ENCODE results near the gene FEZF2. TPM values are rescaled to one million over a fixed set of nuclear protein-coding genes. Genes with fewer than 3 reads are reported as not detected.

The FEZF2 gene
- total RNA-seq: not detected
- long read RNA-seq, donor 1: 0 reads
- long read RNA-seq, donor 2: 0 reads

GRCh38 chr3:62373215-62373614, at the start of gene FEZF2:
Gene FEZF2, minus strand, starts transcription at chr3:62373550. Its CDS starts 682 bp downstream, at chr3:62372868.
- no peak for DNase-seq (ENCODE audit: low spot score)
- intact Hi-C loops (cut with DNase I): no loop called here

DNA sequence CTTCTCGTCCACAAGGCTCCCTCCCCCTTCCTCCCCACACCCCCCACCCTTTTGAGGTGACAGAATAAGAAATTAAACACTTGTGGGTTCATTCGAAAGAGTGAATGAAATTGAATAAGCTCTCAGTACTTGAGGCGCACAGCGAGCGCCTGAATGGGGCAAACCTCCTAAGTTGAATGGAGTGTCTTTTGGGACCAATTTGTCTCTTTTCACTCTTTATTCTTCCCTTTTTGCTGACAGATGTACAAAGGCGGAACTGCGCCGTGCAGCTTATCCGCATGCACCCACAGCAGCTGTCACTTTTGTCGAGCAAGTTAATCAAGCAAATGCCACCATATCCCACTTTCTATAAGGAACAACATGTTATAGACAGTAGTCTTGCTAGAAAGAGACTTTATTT, 47.9 kb upstream of the FEZF2 start:
- intact Hi-C loops (cut with DNase I): loop anchor here in 1 of 2 donors (5.0 kb wide), 1 partner anchor 809 kb away; no protein-coding TSS in a partner anchor
- no peak for DNase-seq (ENCODE audit: low spot score)

DNA sequence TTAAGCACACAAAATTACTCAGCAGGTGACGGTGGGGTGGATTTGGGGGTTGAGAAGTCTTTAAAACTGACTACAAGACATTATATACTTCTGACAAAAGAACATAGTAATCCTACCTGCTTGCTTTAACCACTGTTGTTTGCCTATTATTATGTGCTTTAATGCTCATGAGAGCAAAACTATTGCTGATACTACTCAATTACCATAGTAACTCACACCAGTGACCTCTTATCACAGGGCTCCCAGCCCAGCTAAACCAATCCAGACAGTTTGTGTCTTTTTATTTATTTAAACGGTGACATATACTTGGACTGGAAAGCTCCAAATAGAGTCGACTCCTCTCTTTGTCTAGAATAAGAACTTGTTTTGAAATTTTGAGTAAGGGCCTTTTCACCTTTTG, 42.8 kb upstream of the FEZF2 start:
- DNase-seq (ENCODE audit: low spot score): no peak
- intact Hi-C loops (cut with DNase I): no loop called here

DNA sequence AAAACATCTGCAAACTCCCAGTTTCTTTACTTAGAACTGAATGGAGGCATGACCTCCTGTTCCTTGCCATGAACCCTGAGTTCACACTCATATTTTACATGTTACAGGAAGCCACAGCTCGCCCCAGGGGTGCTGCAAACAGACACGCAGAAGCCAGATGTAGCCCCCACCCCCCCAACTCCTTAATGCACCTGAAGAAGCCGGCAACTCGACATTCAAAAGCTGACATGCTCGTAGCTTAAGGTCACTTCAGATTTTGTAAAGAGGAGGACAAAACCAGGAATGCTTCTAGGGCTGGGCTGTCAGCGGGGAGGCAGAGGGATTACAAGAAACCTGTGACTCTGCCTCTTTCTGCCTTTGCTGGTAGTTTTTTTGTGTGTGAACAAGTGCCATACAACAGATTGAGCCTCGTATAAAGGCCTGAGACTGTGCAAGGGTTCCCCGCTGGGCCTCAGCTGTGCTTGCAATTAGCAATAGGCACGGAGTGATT, 42.0 kb upstream of the FEZF2 start:
- no peak for DNase-seq (ENCODE audit: low spot score)
- intact Hi-C loops (cut with DNase I): no loop called here

DNA sequence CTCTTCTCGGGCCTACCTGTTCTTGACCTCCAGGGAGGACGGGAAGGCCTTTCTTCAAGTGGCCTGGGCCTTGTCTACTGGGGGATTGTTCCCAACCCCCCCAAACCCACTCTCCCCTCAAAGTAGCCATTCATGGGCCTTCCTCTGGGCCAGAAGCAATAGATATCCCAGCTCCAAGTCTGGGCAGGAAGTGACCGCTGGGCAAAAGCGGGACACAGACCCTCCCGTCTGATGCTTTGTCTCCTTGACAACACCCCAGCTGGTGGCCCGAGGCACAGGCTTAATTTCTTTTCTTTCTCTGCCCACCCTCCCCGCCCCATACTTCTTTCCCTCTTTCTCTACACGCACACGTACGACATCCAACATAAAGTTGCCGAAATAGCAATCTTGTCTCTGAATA, 41.4 kb upstream of the FEZF2 start:
- intact Hi-C loops (cut with DNase I): no loop called here

GRCh38 chr3:62413687-62414086, 40.3 kb upstream of the FEZF2 start:
- DNase-seq (ENCODE audit: low spot score): no peak
- intact Hi-C loops (cut with DNase I): no loop called here

More for the DNA sequence above, 41.4 kb upstream of the FEZF2 start:
- no peak for DNase-seq (ENCODE audit: low spot score)

- no peak for DNase-seq (ENCODE audit: low spot score)
- intact Hi-C loops (cut with DNase I): no loop called here
Measured at GRCh38 chr3:62406945-62407344, 33.6 kb upstream of the FEZF2 start.

- intact Hi-C loops (cut with DNase I): no loop called here
- no peak for DNase-seq (ENCODE audit: low spot score)
Measured at GRCh38 chr3:62405566-62405965, 32.2 kb upstream of the FEZF2 start.

DNA sequence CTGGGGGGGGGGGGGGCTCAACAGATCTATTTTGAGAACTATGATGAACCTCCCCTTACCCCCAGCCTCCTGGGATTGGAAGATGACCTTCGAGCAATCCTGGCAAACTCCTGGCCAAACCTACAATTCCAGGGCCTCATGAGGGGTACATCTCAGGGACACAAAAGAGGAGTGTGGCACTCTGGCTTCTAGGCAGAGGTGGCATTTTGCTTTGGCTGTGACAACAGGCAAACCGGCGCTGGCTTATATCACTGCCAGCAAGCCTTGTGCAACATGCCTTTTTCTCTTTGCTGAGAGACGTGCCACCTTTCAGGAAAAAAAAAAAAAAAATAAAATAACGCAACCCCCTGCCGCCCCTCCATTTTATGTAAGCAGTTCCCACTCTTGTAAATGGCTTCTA, 31.8 kb upstream of the FEZF2 start:
- intact Hi-C loops (cut with DNase I): no loop called here
- no peak for DNase-seq (ENCODE audit: low spot score)

DNA sequence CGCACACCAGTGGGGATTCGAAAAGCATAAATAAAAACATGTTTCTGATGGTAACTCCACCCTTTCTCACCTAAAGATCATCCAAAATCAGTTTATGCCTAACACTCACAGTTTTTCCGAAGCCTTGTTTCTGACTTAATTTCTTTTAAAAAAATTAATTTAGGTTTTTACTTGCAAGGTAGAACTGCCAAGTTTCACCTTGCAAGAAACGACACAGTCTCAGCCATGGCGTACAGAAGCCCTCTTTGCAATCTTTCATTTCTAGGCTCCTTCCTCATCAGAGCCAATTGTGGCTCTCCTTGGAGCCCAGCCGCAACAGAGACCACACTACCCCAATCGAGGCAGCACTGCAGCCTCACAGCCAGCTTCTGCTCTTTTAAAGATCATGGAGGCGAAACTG, 31.0 kb upstream of the FEZF2 start:
- intact Hi-C loops (cut with DNase I): no loop called here
- no peak for DNase-seq (ENCODE audit: low spot score)

GRCh38 chr3:62403765-62404164, 30.4 kb upstream of the FEZF2 start:
- intact Hi-C loops (cut with DNase I): no loop called here
- DNase-seq (ENCODE audit: low spot score): no peak

DNA sequence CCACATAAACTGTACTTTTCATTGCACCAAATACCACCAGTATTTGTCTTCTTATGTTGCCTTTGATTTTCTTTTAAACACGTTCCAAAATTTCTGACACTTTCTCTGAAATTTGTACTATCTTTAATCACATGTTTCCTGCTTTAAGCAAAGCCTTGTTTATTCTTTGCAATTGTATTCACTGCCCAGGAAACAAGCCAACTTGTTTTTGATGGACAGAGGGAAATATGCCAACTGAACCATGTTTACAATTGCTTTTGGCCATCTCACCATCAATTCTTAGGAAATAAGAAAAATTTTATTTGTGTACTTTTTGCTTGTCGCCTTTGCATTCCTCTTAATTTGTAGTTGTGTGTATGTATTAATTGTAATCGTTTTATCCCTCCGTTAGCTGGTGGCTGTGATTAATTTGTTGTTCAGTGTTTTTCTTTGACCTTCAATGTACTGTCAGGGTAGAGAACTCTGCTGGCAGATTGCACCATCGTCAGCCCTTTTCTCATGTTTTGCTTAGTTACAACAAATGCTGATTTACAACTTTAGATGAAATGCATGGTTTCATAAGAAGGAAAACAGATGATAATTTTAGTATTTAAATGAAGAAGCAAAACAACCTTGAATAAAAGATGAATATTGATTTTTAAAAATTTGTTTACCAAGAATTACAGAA, 19.4 kb upstream of the FEZF2 start:
- intact Hi-C loops (cut with DNase I): no loop called here
- DNase-seq (ENCODE audit: low spot score): no peak

GRCh38 chr3:62387251-62387650, 13.9 kb upstream of the FEZF2 start:
- DNase-seq (ENCODE audit: low spot score): no peak
- intact Hi-C loops (cut with DNase I): no loop called here

DNA sequence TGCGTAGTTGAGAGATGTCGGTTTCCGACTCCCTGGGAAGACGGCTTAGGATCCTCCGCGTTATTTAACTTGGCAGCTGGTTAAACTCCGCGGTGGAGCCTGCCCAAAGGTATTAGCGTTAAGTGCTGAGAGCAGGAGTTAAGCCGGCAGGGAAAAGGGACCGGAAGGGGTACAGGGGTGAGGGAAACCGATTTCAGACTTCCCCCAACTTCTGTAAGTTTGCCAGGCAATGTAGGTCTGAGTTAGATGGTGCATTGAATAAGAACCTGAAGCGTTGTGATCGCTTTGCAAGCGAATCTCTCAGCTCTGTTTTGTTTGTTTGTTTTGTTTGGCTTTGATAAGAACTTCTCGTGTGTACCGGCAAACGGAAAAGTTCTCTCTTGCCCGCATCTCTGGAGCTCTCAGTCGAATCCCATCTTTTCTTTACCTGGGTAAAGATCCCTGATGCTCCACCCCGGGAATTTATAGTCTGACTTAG, 6.0 kb upstream of the FEZF2 start:
- intact Hi-C loops (cut with DNase I): no loop called here
- no peak for DNase-seq (ENCODE audit: low spot score)

DNA sequence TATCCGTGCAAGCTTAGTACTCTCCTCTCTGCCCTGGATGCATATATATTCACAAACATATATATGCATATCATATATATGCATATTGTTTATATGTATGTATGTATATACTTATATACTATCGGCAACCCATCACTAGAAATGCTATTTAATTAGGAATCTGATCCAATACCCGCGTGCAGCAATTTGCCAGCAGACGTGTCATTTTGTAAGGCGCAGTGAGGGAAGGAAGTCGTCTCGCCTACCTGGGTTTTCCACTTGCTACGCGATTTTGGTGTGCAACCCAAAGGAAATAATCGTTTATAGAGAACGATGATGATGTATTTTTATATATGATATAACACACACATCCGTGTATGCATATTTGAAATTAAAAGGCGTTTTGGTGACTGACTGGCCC, 5.6 kb upstream of the FEZF2 start:
- DNase-seq (ENCODE audit: low spot score): no peak
- intact Hi-C loops (cut with DNase I): no loop called here

- no peak for DNase-seq (ENCODE audit: low spot score)
- intact Hi-C loops (cut with DNase I): no loop called here
Measured at GRCh38 chr3:62378311-62378789, 5.0 kb upstream of the FEZF2 start.

DNA sequence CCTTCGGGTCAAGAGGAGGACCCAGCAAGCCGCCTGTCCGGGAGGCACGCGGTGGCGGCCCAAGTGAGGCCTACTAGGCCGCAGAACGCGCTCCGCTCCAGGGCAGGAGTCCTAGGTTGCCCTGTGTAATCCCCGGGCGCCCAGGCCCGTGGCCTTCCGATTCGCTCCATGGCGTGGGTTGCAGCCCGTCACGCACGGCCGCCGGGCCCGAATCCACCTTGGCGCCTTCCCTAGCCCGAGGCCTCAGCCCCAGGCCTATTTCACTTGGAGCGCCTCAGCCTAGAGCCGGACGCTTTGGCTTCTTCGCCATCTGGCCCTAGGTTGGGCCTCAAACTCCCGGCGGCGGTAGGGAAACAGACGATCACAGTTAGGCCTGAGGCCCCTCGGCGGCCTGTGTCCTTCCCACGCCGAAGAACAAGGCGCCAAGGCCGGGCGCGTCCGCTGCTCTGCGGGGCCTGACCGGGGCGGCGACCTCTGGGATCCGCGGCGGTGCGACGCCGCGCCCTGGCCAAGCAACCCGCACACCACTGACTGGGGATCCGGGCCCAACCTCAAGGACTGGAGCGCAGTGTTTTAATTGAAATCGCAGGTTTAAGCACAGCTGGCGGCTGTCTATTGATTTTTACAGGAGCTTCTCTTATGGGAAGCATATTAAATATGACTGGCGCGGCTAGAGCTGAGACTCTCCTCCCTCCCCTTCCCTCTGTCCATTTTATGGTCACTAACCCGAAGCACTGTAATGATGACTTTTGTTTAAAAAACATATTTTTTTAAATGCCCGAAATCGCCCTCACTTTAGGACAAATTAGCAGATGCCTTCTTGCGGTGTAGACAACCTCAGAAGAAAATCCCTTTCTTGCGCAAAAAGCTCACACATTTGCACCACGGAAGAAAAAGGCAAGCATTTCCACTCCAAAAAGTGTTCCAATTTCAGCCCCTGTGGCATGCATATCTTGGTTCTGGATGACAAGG, 3.8 kb upstream of the FEZF2 start:
- DNase-seq (ENCODE audit: low spot score): no peak
- intact Hi-C loops (cut with DNase I): no loop called here

DNA sequence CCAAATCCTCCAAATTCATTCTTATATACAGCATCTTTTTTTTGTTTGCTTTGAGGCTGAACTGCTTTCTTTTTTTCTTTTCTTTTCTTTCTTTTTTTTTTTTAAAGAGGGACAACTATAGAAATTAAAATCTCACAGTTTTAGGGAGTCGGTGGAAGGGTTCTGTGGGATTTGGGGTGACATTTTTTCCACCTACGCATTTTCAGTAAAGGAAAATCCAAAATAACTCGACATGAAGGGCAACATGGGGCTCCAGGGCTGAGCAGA, 3.0 kb upstream of the FEZF2 start:
- intact Hi-C loops (cut with DNase I): no loop called here

DNA sequence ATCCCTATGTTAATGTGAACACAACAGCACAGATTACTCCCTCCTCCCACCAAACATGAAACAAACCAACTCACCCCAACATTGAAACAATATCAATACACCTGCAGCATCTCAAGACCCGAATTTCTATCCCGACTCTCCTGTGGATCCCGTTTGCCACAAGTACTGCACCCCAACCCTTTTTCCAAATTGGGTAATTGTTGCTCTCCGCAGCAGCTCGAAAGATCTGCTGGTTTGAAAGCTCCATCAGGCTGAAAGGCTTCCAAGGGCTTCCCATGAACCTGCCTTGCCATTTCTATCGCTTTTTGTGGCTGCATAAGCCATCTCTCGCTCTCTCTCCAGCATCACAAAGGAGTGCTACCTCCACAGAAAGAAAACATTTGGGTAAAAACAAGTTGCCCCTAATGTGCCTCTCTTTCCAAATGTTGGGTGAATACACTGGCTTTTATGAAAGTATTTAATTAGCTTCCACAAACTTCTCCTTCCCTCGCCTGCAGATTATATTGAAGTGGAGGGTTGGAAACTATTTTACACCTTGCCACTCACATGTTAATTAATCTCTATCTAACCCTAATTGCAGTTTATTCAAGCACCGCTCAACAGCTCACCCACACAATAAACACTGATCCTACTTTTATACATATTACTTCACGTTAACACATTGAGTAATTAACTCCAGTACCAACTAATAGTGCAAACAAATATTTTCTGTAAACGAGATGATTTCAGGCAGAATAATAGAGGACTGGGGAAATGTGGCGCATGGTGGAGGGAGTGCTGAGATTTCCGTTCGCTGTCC, 2.5 kb upstream of the FEZF2 start:
- intact Hi-C loops (cut with DNase I): no loop called here
- no peak for DNase-seq (ENCODE audit: low spot score)

More for the DNA sequence above, 3.0 kb upstream of the FEZF2 start:
- DNase-seq (ENCODE audit: low spot score): no peak

Data from posterior vena cava (tissue), 2 donors.